Iris pigment epithelial cell (primary cell): ENCODE data around the gene KCNIP4.

Experiments
- DNase-seq: peaks from one replicate; pipeline ENCODE4 v3.0.0-alpha.2; 2011; ENCODE audit warnings: low read depth

Gene KCNIP4

DNA sequence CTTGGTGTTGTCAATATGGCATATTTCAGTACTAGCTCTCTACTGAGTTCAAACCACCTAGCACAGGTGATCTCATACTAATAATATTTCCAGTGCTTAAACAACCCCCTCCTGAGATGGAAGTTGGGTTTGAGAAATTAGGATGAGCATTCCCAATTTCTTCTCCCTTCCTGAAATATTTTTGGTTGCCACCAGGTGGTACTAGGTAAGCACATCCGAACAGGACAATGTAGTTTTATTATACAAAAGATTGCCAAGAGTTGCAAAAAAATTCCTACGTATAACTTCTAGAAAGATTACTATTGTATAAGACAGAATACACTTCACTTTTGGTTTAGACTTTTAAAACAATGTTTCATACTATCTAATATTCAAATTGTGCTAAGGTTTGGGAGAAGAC lies 763.8 kb downstream of the KCNIP4 start:
- DNase-seq: no peak

DNA sequence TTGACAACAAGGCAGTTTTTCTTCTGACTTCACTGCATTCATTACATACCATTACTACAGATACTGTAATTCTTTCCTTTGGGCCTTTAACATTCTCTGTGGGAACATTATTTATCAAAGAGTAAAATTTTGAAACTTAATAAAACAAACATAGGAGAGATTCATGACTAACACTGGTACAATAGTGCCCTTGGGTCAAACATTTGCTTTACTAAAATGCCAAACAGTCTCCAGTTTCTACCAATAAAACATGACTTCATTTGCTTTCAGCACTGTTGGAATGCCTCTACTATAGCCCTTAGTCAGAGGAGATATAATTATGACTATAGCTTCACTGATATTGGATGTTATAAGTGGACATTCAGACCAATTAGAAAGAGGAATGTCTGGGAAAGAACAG lies 766.9 kb downstream of the KCNIP4 start:
- DNase-seq: peak; percentile 90

DNA sequence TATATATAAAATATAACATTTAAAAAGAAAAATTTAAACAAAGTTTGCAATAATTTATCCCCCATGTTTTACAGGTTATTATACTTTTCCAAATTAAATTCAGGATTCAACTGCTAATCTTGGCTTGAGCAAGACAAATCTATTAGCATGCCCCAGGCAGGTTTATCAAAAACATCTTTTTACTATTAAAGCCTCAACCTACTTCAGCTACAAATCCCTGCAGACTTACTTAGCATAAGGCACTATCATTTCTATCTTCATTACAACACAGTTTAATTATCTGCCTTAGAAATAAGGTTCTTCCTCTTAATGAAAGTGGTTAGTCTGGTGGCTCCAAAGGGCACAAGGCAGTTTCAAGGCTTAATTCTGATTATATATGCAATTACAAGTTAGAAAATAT lies 770.7 kb downstream of the KCNIP4 start:
- DNase-seq: no peak

DNA sequence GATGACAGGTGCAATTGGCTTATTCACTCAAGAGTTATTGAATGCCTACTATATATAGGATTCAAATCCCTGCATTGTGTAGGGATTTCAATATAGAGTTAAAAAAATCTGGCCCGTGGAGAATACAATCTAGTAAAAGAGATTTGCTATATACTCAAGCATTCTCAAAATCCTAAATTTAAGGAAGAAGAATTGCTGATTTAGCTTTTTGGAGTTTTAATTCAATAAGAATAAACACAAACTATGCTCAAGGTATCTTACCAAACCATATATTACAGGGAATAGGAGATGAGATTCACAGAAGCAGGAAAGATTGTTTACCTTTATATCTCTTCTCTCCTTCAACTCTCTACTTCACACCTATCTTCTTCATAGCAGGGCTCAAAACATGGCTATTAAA lies 771.5 kb downstream of the KCNIP4 start:
- DNase-seq: no peak

- DNase-seq: no peak
Measured at GRCh38 chr4:21167711-21168110, 780.9 kb downstream of the KCNIP4 start.

- DNase-seq: no peak
Measured at GRCh38 chr4:21155367-21155766, 793.2 kb downstream of the KCNIP4 start.

DNA sequence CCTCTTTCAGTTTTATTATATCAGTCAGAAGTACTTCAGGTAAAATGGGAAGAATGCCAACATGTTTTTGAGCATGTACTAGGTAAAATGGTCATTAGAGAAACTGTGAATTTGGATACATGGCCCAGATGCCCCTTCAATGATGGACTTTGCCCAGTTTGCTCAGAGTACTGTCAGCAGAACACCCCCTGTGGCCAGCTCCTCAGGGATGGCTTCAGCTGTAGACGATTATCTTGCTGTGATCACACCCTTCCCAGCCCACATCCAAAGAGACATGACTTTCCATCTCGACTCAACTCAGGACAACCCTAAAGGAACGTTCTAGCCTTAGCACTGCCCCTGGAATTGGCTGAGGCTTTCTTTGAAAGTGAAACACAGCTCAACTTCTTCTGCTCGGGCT lies 809.2 kb downstream of the KCNIP4 start:
- no peak for DNase-seq

- DNase-seq: no peak
Measured at GRCh38 chr4:21136051-21136630, 812.4 kb downstream of the KCNIP4 start.

GRCh38 chr4:21134994-21135393 lies 813.6 kb downstream of the KCNIP4 start:
- DNase-seq: peak; percentile 71

DNA sequence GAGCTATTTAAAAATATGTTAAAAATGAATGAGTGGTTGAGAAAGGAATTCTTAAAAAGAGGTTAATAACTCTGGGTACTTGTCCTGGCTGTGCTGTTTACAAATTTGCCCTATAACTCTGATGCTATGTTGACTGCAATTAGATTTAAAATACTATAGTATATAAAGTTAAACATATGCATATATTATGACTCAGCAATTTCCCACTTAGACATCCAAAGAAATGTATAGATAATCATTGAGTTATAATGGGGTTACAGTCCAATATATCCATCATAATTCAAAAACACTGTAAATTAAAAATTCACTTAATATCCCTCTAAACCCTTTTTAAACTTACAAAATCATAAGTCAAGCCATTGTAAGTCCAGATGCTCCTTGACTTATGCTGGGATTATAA lies 818.0 kb downstream of the KCNIP4 start:
- DNase-seq: no peak

GRCh38 chr4:21126014-21126512 lies 822.5 kb downstream of the KCNIP4 start:
- no peak for DNase-seq

GRCh38 chr4:21118301-21118700 lies 830.3 kb downstream of the KCNIP4 start:
- DNase-seq: no peak

GRCh38 chr4:21117541-21118180 lies 830.9 kb downstream of the KCNIP4 start:
- DNase-seq: peak; percentile 3

- peak; percentile 88 for DNase-seq
Measured at GRCh38 chr4:21113496-21114223, 834.9 kb downstream of the KCNIP4 start.

- DNase-seq: no peak
Measured at GRCh38 chr4:21102667-21103066, 845.9 kb downstream of the KCNIP4 start.

DNA sequence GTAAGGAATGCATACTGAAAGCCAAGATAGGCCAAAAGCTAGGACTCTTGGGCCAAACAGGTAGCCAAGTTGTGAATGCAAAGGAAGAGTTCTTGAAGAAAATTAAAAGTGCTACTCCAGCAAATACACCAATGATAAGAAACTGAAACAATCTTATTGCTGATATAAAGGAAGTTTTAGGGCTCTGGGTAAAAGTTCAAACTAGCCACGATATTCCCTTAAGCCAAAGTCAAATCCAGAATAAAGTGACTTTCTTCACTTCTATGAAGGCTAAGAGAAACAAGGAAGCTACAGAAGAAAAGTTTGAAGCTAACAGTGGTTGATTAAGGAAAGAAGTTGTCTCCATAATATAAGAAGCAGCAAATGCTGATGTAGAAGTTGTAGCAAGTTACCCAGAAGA lies 850.7 kb downstream of the KCNIP4 start:
- no peak for DNase-seq

- DNase-seq: peak; percentile 50
Measured at GRCh38 chr4:21097026-21097425, 851.5 kb downstream of the KCNIP4 start.

DNA sequence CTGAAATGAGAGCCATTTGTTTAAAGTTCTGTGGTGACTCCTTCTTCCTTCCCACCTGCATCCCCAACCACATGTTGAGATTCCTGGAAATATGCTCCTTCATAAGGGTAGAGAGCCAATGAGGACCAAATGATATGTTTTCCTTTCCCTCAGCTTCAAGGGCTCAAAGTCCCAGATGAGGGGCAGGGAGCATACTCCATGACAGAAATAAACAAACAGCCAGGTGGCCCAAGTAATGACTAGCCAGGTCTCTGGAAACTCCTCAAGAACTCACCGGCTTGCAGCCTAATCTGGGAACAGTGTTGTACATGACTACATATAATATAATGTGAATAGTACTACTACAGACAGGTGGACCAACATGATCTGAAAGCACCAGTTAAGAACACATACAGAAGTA lies 856.0 kb downstream of the KCNIP4 start:
- no peak for DNase-seq

DNA sequence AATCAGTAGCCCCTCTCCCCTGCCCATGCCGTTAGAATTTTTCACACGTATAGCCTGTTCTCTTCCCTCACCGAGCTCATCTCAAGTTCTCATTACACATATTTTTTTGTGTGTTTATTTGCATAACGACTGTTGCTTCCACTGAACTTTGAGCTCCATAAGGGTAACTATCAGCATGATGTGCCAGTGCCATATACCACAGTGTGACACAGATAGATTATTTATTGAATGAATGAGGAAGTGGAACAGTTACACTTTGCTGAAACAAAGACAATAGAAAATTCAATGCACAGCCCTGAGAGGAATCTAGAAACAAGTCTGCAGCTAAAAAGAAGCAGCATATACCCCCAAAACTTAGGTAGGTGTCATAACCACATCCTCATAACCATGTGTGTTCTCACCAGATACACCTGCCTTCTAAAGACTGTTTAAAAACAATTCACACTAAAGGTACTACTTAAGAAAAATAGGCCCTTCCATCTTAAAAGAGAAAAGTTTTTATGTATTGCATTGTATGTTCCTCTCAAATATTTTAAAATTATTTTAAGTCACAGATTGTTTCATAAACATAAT lies 858.4 kb downstream of the KCNIP4 start:
- DNase-seq: no peak

DNA sequence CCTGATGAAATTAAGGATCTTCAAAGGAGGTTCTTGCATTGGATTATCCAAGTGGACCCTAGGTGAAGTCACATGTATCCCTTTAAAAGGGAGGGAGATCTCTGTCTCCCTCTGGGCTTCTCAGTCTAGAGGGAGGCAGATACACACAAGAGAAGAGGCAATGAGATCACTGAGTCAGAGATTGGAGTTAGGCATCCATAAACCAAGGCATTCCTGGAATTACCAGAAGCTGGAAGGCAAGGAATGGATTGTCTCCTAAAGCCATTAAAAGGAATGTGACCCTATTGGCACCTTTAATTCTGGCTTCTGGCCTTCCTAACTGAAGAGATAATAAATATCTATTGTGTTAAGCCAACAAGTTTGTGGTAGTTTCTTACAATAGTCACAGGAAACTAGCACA lies 865.2 kb downstream of the KCNIP4 start:
- DNase-seq: no peak

GRCh38 chr4:21077967-21078366 lies 870.6 kb downstream of the KCNIP4 start:
- peak; percentile 39 for DNase-seq

- DNase-seq: no peak
Measured at GRCh38 chr4:21067351-21067750, 881.2 kb downstream of the KCNIP4 start.

GRCh38 chr4:21061902-21062301 lies 886.7 kb downstream of the KCNIP4 start:
- DNase-seq: no peak
